Breast epithelium (tissue), 4 donors: Measurements from ENCODE around the gene PRR19. TPM values are rescaled to one million over a fixed set of nuclear protein-coding genes. Genes with fewer than 3 reads are reported as not detected.

Experiments used
- DNase-seq, 2 donors: peaks; one replicate each; pipeline ENCODE4 v3.0.0-alpha.2; 2019; ENCODE audit warnings: low spot score in 2 of 2
- H3K27ac ChIP-seq, 2 donors: fragments of 200-600 bp; sonication (generic) in 1 of 2; one replicate each; pipeline ENCODE4 v1.5.1; 2016 to 2019; ENCODE audit warnings: mild to moderate bottlenecking in 1 of 2
- H3K27me3 ChIP-seq, 2 donors: fragments of 200-600 bp; sonication (generic) in 1 of 2; one replicate each; pipeline versions ENCODE4 v1.5.1 to v1.6.0; 2017 to 2019; ENCODE audit warnings: control low read depth in 1 of 2, mild to moderate bottlenecking in 1 of 2
- H3K36me3 ChIP-seq: fragments of 200-600 bp; one replicate; pipeline ENCODE4 v1.5.1; 2019
- H3K4me1 ChIP-seq, 2 donors: fragments of 200-600 bp; sonication (generic); one replicate each; pipeline ENCODE4 v1.5.1; 2016 to 2019; ENCODE audit warnings: control low read depth in 1 of 2
- H3K4me3 ChIP-seq, 3 donors: fragments of 200-600 bp; sonication (generic); 1 replicate in 2 of 3; 2 replicates in 1 of 3; pipeline ENCODE4 v1.5.1; 2016 to 2019; ENCODE audit warnings: mild to moderate bottlenecking in 3 of 3, moderate library complexity in 2 of 3
- H3K9me3 ChIP-seq, 2 donors: fragments of 200-600 bp; sonication (generic) in 1 of 2; one replicate each; pipeline ENCODE4 v1.5.1; 2016 to 2019; ENCODE audit warnings: control low read depth in 1 of 2
- CTCF ChIP-seq, 3 donors: fragments of 450-650 bp; IDR thresholded peaks; one replicate each; pipeline ENCODE4 v1.5.1; 2016 to 2017; ENCODE audit warnings: antibody characterized with exemption in 3 of 3, mild to moderate bottlenecking in 3 of 3, moderate library complexity in 3 of 3
- POLR2A ChIP-seq: fragments of 450-650 bp; IDR thresholded peaks from one replicate; pipeline ENCODE4 v1.6.1; 2016; ENCODE audit warnings: antibody characterized with exemption, mild to moderate bottlenecking, moderate library complexity
- POLR2AphosphoS5 ChIP-seq, 3 donors: sonication (generic); formaldehyde crosslinking; IDR thresholded peaks; one replicate each; pipeline ENCODE4 v1.6.1; 2017; ENCODE audit warnings: antibody characterized with exemption in 3 of 3
- intact Hi-C: fragments of 100-400 bp; cut with DNase I; formaldehyde crosslinking; loops from one replicate; pipeline ENCODE4 v1.15.1; 2023; ENCODE audit warnings: low total_unique reads
- total RNA-seq, 3 donors: library from RNA; depleted of rRNA; stranded (reverse); fragments of >200 nt; gene quantifications; one replicate each; pipeline ENCODE4 v1.1.0, GENCODE V29; 2016

The PRR19 gene
- total RNA-seq, 3 donors from 2014 or later: 0.33 to 2.6 (median 0.48) TPM

GRCh38 chr19:42349378-42350107 is 47.6 kb downstream of the PRR19 start:
- TF ChIP-seq POLR2A (no peak), POLR2AphosphoS5 (IDR thresholded peaks at IDR 0.05) (no peak), CTCF (IDR thresholded peaks at IDR 0.05) (no peak)
- H3K9me3 ChIP-seq: no peaks in the 10 kb centered on the region
- intact Hi-C loops: loop anchor here (5.0 kb wide), 1 partner anchor 1797 kb away; no protein-coding TSS in a partner anchor
- no peaks in the 10 kb centered on the region for H3K36me3 ChIP-seq
- DNase-seq: no peak
- H3K4me1 ChIP-seq: no peaks in the 10 kb centered on the region
- no peaks in the 10 kb centered on the region for H3K27me3 ChIP-seq
- no peak overlapping the region for H3K4me3 ChIP-seq
- H3K27ac ChIP-seq: no peak overlapping the region

GRCh38 chr19:42350417-42350816 is 48.5 kb downstream of the PRR19 start:
- Histone ChIP-seq H3K9me3 (no peaks in the 10 kb centered on the region), H3K27ac (no peak overlapping the region), H3K36me3 (no peaks in the 10 kb centered on the region), H3K4me1 (no peaks in the 10 kb centered on the region), H3K27me3 (no peaks in the 10 kb centered on the region), H3K4me3 (no peak overlapping the region)
- DNase-seq: no peak
- intact Hi-C loops: loop anchor here (5.0 kb wide), 1 partner anchor 1798 kb away; no protein-coding TSS in a partner anchor
- TF ChIP-seq POLR2A: no peak
- no peak for TF ChIP-seq POLR2AphosphoS5 (IDR thresholded peaks at IDR 0.05)
- no peak for TF ChIP-seq CTCF (IDR thresholded peaks at IDR 0.05)

GRCh38 chr19:42351079-42351735 is 49.3 kb downstream of the PRR19 start:
- H3K27me3 ChIP-seq: no peaks in the 10 kb centered on the region
- TF ChIP-seq POLR2AphosphoS5 (IDR thresholded peaks at IDR 0.05) (no peak), POLR2A (no peak), CTCF (IDR thresholded peaks at IDR 0.05) (no peak)
- H3K9me3 ChIP-seq: no peaks in the 10 kb centered on the region
- H3K4me3 ChIP-seq: no peak overlapping the region
- intact Hi-C loops: loop anchor here (5.0 kb wide), 1 partner anchor 1799 kb away; no protein-coding TSS in a partner anchor
- peaks cover 2% of the 10 kb centered on the region for H3K36me3 ChIP-seq
- DNase-seq: no peak
- no peak overlapping the region for H3K27ac ChIP-seq
- no peaks in the 10 kb centered on the region for H3K4me1 ChIP-seq

- DNase-seq: peak in 1 of 2 donors; percentile 48
- Histone ChIP-seq H3K27me3 (no peaks in the 10 kb centered on the region), H3K9me3 (no peaks in the 10 kb centered on the region), H3K27ac (no peak overlapping the region), H3K36me3 (peaks cover 8% of the 10 kb centered on the region), H3K4me1 (no peaks in the 10 kb centered on the region), H3K4me3 (no peak overlapping the region)
- intact Hi-C loops: loop anchor here (5.0 kb wide), 1 partner anchor 1800 kb away; no protein-coding TSS in a partner anchor
- TF ChIP-seq CTCF (IDR thresholded peaks at IDR 0.05): no peak
- TF ChIP-seq POLR2AphosphoS5 (IDR thresholded peaks at IDR 0.05): no peak
- TF ChIP-seq POLR2A: no peak
Observed at GRCh38 chr19:42352301-42353259, 50.6 kb downstream of the PRR19 start.
